Activated CD4-positive, CD25-positive, alpha-beta regulatory T cell treated with anti-CD3 and anti-CD28 coated beads, Interleukin-2, amount 50 U/mL, for 72 hours (primary cell): ENCODE measurements around the gene FALEC.
A peak's percentile ranks its signal among the peaks of the same experiment; 100 is the strongest.

ENCODE experiments used
- DNase-seq: peaks from one replicate; pipeline ENCODE4 v3.0.0; 2021

FALEC gene

DNA sequence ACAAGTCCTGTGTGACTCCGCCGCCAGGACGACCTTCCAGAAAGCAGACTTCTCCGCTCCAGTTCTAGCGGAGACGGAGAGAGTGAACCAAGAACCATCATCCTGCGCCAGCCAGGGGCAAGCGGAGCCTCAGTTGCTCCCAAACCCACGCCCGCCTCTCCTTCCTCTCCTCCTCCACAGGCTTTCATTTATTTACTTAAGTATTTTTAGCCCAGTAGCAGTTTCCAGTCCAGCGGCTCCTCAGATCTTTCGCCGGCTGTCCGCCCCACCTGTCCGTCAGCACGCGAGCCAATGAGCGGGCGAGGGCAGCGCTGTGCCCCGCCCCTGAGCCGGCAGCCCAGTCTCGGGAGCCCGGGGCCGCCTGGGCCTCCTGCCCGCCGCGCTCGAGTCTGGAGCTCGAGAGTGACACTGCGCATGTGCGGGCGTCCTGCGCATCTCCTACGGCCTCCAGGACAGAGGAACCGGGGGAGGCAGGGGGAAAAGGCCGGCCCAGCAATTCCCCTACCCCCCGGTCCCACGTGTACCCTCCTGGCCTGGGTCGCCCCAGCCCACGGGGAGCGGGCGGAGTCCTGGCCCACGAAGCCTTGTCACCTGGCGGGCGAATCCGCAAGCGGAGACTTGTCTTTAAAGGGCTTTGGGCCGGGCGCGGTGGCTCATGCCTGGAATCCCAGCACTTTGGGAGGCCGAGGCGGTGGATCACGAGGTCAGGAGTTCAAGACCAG lies at the start of gene FALEC:
Gene FALEC, plus strand, starts transcription at position 425 of the 722 bp plus-strand sequence.
- DNase-seq = peak; percentile 94

DNA sequence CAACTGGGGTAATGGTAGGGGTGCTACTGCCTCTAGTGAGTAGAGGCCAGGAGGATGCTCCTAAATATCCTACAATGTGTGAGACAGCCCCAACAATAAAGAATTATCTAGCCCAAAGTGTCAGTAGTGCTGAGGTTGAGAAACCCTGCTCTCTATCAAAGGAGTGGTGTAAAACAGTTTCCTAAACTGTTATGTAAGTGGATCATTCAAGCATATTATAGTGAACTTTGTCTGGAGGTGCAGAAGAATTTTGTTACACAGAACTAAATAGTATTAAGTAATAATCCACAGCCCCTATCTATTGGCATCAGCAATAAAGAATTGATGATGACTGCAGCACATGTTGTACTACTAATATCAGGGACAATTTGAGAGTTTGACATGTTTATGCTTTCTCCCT lies 48.6 kb upstream of the FALEC start:
- no peak for DNase-seq

DNA sequence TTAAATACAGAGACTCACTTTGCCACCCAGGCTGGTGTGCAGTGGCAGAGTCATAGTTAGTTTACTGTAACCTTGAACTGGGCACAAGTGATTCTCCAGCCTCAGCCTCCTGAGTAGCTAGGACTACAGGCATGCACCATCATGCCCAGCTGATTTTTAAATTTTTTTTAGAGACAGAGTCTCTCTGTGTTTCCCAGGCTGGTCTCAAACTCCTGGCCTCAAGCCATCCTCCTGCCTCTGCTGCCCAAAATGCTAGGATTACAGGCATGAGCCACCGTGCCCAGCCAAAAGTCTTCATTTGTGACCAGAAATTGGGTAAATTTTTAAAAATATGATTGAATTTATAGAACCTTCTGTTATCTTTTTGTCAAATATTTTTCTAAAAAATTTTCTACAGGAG lies 46.3 kb upstream of the FALEC start:
- no peak for DNase-seq

DNA sequence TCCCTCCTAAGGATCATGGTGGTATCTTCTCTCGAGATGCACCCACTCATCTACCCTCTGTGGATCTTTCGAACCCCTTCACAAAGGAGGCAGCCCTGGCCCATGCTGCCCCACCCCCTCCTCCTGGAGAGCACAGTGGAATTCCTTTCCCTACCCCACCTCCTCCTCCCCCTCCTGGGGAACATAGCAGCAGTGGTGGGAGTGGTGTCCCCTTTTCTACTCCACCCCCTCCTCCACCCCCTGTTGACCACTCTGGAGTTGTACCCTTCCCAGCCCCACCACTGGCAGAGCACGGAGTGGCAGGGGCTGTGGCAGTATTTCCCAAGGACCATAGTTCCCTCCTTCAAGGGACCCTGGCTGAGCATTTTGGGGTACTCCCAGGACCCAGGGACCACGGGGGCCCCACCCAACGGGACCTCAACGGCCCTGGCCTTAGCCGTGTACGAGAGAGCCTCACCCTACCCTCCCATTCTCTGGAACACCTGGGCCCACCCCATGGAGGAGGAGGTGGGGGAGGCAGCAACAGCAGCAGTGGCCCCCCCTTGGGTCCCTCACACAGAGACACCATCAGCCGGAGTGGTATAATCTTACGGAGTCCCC lies 42.9 kb upstream of the FALEC start:
- no peak for DNase-seq

DNA sequence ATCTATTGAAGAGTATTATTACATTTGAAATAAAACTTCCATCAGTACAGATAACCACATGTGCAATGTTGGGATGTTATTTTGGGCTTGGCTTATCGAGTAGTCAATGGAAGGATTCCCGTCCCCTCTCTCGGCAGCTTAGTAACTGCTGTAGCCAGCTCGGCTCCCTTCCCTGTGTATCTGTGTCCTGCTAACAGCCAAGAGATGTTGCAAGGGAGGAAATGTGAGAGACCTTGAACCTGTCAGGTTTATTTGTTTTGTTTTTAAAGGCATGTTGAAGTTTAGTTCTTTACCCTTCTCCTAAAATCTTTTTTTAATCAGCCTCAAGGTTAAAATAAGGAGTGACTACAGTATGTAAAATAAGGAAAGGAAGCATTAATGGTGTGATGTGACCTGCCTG lies 41.9 kb upstream of the FALEC start:
- no peak for DNase-seq

DNA sequence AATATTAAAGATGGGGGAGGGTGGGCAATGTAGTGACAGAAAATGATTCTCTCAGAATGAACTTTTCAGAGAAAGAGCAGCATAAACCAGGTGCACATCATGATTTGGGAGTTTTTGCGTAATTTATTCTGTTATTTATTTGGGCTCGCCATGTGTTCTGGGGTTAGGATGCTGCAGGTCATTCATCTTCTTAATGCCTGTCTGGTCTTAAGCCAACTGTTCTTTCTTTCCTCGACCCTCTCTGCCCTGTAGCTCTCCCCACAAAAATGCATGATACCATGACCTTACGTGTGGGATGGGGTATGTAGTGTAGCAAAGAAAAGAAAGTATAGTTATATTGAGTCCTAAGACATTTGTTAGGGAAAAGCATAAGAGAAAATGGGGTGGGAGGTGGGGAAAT lies 40.7 kb upstream of the FALEC start:
- DNase-seq = no peak

DNA sequence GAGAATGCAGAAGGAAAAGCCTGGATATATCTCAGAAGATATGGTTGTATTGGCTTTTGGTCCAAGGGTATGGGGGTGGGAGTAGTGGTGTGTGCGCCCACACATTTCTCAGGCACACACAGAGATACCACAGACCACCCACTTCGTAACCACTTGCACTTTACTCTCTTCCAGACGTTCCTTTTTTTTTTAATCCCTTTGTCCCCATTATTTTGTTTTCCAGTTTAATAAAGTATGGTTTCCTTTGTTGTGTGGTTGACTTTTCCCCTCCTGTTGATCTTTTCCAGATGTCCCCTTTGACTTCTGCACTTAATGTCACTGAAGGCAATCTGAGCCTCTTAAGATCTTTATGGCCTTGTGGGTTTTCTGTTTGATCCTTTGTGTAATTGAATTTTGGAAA lies 38.8 kb upstream of the FALEC start:
- no peak for DNase-seq

DNA sequence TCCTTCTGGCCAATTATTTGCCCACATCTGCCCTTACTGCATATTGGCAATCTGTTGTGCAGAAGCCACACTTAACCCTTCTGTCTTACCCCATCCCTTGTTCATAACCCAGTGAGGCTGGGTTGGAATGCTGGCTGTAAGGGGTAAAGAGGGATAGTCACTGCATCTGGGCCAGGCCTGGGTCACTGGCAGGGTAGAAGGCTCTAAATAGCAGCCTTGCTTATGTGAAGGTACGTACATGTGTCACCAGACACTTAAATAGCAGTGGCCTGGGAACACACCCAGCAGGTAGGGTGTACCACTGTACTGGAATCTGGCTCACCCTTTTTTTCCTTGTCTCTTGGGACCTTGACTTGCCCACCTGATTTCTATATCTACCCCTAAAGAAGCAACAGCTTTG lies 38.2 kb upstream of the FALEC start:
- DNase-seq = no peak

DNA sequence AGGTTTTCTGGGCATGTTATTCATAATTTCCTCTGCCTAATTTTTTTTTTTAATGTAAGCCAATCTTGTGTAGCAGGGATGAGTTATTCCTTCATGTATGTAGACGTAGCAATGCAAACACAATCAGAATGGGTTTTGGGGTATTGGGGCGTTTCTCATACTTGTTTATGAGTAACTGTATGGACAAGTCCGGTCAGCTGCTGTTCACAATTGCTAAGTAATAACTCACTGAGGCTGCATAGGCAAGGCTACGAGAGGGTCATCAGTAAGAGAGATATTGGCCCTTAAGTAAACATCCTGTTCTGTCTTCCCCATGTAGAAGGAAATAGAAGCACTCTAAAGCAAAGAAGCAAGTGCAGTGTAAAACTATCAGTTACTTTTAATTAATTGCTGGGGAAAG lies 37.8 kb upstream of the FALEC start:
- DNase-seq = no peak

DNA sequence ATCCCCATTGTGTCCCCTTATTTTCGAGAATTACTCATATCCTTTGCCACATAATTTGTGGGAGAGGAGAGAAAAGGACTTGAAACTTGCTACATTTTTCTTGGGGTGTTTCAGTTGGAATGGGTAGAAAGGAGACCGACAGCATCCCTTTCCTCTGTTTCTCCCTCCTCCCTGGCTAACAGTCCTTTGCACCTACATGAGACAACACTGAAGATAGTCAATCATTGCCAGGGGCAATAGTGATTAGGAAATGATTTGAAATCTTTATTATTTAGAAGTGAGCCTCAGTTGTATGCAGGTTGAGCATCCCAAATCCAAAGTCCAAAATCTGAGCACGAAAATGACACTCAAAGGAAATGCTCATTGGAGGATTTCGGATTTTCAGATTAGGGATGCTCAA lies 36.2 kb upstream of the FALEC start:
- DNase-seq = no peak

DNA sequence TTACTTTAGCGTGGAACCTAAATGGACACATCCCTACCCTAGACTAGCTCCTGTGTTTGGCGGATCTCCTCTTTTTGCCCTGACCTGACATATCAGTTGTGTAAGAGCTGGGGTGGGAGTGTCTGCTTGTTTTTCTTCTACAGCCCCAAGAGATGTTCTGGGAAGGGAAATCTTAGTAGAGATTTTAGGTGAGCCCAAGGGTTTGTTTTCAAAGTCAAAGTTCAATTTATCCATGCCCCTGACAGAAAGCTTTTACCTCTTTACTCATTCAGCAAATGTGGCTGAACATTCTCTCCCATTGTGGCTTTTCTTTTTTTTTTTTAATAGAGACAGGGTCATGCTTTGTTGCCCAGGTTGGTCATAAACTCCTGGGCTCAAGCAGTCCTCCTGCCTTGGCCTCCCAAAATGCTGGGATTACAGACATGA lies 35.6 kb upstream of the FALEC start:
- no peak for DNase-seq

DNA sequence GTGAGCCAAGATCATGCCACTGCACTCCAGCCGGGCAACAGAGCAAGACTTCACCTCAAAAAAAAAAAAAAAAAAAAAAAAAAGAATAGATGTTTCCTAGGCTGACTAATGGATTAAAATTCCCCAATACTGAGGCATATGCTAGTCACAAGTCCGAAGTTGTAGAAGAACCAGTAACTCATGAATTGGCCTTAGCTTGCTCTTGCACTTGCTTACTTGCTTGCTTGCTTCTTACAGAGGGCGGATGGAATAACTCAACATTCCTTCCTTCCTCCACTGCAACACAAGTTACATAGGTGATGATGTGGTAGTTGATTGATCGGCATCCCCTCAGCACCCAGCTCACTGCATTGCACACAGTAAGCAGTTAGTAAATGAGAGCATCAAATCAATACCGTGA lies 31.1 kb upstream of the FALEC start:
- DNase-seq = no peak

DNA sequence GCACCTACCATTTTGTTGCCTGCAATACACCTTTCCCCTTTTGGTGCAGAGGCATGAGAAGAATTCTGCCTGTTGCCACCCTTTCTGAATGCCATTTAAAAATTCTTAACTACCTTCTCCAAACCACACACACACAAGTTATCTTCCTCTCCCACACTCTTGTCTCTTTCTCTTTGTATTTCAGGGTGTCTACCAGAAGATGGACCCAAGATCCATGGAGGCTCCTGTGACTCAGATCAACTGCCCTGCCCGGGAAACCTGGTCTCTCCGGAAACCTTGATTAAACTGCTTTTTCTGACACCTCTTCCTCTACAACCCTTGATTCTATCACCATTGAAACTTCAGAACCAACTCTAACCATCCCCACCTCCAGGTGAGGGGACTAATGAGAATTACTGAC lies 30.7 kb upstream of the FALEC start:
- no peak for DNase-seq

DNA sequence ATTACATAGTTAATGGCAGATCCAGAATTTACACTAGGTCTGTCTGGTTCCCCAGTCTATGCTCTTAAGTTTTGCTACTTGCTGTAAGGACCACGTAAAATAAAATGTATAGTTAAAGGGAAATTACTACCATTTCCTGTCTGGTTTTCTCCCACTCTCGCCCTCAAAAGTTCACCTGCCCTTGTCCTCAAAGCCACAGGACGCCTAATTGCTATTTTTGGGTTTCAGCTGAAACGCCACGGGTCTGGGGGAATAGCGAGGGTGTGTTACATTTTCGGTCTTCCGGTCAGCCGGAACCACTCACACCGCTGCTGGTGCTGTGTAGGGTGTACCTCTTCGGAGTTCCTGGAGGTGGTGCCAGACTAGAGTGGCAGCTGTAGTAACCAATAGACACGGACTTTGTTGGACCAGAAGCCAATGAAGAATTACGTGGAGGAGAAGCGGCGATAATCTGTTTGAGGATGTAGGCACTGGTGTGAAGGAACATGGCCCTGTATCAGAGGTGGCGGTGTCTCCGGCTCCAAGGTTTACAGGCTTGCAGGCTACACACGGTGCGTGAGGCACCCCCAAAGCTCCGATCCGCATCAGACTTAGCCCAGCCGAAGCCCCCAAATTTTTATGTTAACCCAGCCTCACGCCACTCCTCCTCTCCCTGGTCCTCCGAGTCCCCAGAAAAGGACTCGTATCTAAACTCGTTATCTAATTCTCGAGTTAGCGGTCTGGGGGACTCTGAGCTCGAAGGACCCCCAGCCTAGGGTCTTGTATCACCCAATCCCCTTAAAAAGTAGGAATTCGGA lies 28.4 kb upstream of the FALEC start, which contains the start of gene TARS2:
Gene TARS2, plus strand, starts transcription at position 454 of the 797 bp plus-strand sequence. Its CDS starts 32 bp downstream, at position 486.
- peak; percentile 90 for DNase-seq

DNA sequence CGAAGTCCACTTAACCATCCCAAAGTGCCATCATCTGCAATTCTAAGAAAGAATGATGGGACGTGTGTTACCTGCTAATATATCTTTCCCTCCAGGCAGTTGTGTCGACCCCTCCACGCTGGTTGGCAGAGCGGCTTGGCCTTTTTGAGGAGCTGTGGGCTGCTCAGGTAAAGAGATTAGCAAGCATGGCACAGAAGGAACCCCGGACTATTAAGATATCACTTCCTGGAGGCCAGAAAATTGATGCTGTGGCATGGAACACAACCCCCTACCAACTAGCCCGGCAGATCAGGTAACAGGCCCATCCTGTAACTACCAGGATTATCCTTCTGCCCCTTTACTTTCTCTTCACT lies 27.8 kb upstream of the FALEC start:
- DNase-seq = no peak

DNA sequence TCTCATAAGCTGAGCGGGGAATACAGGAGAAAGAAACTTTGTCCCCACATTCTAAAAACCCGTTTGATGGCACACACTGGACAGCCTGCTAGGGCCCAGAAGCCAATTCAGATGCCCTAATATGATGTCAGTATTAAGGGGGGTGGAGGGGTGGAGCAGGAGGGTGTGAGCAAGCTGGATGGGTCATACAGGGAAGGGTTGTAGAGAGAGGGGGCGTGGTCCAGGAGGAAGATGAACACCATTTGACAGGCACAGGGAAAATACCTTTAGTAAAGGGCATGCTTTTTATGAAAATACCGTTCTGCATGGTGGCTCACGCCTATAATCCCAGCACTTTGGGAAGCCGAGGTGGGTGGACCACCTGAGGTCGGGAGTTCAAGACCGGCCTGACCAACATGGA lies 22.4 kb upstream of the FALEC start:
- no peak for DNase-seq

DNA sequence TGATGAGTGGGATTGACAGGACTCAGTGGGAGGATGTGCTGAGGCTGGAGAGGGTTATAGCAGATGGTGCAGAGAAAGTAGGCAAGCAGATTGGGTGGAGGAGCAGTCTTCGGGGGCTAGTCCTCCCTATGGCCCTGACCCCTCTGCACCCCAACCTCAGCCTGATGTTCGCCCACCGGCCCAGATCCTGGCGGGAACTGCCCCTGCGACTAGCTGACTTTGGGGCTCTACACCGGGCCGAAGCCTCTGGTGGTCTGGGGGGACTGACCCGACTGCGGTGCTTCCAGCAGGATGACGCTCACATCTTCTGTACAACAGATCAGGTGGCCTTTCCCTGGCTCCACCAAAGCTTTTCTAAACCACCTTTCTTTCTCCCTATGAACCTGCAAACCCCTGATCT lies 17.2 kb upstream of the FALEC start:
- no peak for DNase-seq

DNA sequence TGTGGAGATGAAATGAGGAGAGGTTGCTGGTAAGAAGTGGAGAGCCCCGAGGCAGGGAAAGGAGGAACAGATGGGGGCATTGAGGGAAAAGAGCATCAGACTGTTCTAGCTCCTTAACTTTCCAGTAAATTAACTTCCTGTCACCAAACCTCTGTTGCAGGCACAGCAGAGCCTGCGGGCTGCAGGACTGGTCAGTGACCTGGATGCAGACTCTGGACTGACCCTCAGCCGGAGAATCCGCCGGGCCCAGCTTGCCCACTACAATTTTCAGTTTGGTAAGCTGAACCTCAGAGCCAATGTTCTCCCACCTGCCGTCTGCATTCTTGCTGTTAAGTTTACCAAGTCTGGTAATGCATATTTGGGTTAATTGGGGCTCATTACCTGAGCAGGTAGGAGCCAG lies 10.1 kb upstream of the FALEC start:
- no peak for DNase-seq

DNA sequence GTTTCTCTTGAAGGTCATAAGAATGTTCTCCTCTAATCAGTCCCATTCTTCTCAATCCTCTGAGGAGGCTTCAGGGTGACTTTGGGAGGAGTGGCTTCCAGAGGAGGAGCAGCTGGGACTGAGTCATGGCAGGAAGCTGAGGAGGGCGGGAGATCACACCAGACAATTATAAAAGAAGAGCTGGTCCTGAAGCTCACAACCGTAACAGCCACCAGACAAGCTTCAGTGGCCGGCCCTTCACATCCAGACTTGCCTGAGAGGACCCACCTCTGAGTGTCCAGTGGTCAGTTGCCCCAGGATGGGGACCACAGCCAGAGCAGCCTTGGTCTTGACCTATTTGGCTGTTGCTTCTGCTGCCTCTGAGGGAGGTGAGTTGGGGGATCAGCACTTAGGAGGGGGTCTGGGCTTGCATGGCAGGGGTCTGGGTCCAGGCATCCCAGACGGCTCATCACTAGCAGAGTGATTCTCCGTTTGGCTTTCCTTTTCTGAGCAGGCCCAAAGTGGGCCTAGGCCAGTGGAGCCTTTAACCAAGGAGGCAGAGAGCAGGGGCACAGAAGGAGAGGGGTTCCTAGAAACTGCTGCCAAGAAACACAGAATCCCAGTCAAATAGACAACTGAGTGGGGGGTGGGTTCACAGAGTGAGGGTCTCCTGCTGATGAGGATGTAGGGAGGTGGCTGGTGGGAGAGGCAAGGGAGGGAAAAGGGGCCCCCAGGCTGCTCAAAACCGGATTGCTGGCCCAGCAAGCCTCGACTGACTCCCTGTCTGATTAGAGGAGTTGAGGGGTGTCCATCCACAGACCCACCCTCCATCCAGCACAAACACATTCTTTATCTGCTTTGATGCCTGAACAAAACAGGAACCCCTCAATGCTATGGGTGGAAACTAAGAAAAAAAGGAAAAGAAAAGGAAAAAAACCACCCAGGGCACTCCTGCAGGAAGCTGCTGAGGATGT lies 7.4 kb upstream of the FALEC start, which contains the start of gene ECM1:
Gene ECM1, plus strand, starts transcription at position 198 of the 953 bp plus-strand sequence. Its CDS starts 101 bp downstream, at position 299.
- no peak for DNase-seq

DNA sequence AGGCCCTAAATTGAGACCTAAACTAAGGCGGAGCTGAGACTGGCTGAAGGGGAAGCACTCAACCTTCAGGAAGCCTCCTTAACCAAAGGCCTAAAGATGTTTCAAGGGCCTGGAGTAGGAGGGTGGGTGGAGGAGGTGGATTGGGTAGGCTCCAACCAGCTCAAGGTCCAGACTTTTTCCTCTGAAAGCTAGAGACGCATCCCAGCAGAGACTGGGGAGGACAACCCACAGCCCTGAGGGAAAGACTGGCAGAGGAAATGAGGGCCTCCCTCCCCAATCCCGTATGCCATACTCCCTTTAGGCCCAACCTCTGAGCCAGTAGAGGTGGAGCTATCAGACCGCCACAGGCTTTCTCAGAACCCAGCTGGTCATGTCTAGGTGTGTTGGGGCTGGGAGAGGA lies 6.6 kb upstream of the FALEC start:
- DNase-seq = no peak

DNA sequence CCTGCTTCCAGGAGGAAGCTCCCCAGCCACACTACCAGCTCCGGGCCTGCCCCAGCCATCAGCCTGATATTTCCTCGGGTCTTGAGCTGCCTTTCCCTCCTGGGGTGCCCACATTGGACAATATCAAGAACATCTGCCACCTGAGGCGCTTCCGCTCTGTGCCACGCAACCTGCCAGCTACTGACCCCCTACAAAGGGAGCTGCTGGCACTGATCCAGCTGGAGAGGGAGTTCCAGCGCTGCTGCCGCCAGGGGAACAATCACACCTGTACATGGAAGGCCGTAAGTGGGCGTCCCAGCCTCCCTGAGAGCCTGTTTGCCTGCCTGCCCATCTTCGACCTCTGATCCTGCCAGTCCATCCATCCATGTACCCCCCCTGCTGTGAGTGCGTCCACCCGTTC lies 4.0 kb upstream of the FALEC start:
- DNase-seq = no peak

DNA sequence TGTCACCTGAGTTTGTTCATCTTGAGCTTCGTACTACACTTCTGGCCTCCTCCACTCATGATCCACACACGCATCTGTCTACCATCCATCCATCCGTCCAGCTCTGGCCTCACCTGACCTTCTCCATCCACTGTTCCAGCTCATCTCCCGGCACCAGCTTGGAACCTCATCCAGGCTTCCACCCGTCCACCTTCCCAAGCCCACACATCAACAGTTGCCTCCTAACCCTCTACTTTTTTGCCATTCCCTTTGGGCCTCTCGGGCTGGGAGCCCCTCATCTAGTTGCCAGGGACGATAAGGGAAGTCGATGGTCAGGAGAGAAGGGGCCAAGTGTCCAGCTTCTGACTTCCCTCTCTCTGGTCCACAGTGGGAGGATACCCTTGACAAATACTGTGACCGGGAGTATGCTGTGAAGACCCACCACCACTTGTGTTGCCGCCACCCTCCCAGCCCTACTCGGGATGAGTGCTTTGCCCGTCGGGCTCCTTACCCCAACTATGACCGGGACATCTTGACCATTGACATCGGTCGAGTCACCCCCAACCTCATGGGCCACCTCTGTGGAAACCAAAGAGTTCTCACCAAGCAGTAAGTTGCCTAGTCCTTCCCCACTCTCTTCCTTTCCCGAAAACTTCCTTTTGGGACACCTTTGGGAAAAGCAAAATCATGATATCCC lies 3.4 kb upstream of the FALEC start:
- DNase-seq = no peak
